Fibroblast of lung (primary cell): ENCODE results near the gene FBXL17. TPM values are rescaled to one million over a fixed set of nuclear protein-coding genes. Genes with fewer than 3 reads are reported as not detected.

ENCODE experiments used
- DNase-seq, 2 donors: peaks; one replicate each; pipeline versions ENCODE4 v3.0.0 to v3.0.0-alpha.2; 2010; ENCODE audit warnings: low read depth in 2 of 2
- H2AFZ ChIP-seq: 2 replicates; pipeline ENCODE4 v1.5.1; 2012; ENCODE audit warnings: low read length, control low read depth, inconsistent platforms
- H3K27ac ChIP-seq: 2 replicates; pipeline ENCODE4 v1.5.1; 2011; ENCODE audit warnings: low read length, control low read depth; ENCODE audit not compliant: insufficient read depth
- H3K27me3 ChIP-seq: 2 replicates; pipeline ENCODE4 v1.5.1; 2011; ENCODE audit warnings: mild to moderate bottlenecking, low read length; ENCODE audit not compliant: control insufficient read depth, insufficient read depth
- H3K36me3 ChIP-seq: 2 replicates; pipeline ENCODE4 v1.5.1; 2011; ENCODE audit warnings: low read length; ENCODE audit not compliant: control insufficient read depth, insufficient read depth
- H3K4me1 ChIP-seq: 2 replicates; pipeline ENCODE4 v1.5.1; 2011; ENCODE audit warnings: low read length; ENCODE audit not compliant: control insufficient read depth, insufficient read depth; ENCODE audit errors: extremely low read depth
- H3K4me2 ChIP-seq: 2 replicates; pipeline ENCODE4 v1.5.1; 2011; ENCODE audit warnings: low read length, control low read depth; ENCODE audit not compliant: insufficient read depth; ENCODE audit errors: extremely low read depth
- H3K4me3 ChIP-seq, 4 experiments: fragments of 200-600 bp in 1 of 4; sonication (generic) in 1 of 4; replicated peaks in 1 of 4; 2 replicates each; pipeline ENCODE4 v1.5.1; 2011 to 2016; ENCODE audit warnings: low read length in 4 of 4, low read depth in 3 of 4, mild to moderate bottlenecking in 3 of 4, control low read depth in 2 of 4, inconsistent platforms in 1 of 4, mixed read lengths in 1 of 4; ENCODE audit not compliant: insufficient read depth in 1 of 4; ENCODE audit errors: control extremely low read depth in 1 of 4
- H3K79me2 ChIP-seq: 2 replicates; pipeline ENCODE4 v1.5.1; 2012; ENCODE audit warnings: mild to moderate bottlenecking, low read length, inconsistent platforms; ENCODE audit not compliant: control insufficient read depth, insufficient read depth
- H3K9ac ChIP-seq: 2 replicates; pipeline ENCODE4 v1.5.1; 2011; ENCODE audit warnings: mild to moderate bottlenecking, low read length, control low read depth; ENCODE audit not compliant: insufficient read depth
- H3K9me3 ChIP-seq: 2 replicates; pipeline ENCODE4 v1.5.1; 2012; ENCODE audit warnings: low read depth, low read length; ENCODE audit not compliant: control insufficient read depth, insufficient read depth
- H4K20me1 ChIP-seq: 2 replicates; pipeline ENCODE4 v1.5.1; 2011; ENCODE audit warnings: low read length; ENCODE audit not compliant: control insufficient read depth, insufficient read depth; ENCODE audit errors: extremely low read depth
- CTCF ChIP-seq, 2 donors: IDR thresholded peaks in 1 of 2; conservative IDR thresholded peaks in 1 of 2; 1 replicate in 1 of 2; 2 replicates in 1 of 2; pipeline ENCODE4 v1.5.1; 2011 to 2012; ENCODE audit warnings: low read length in 2 of 2, control low read depth in 1 of 2, inconsistent platforms in 1 of 2, low read depth in 1 of 2, mild to moderate bottlenecking in 1 of 2
- EZH2 ChIP-seq: IDR thresholded peaks from 2 replicates; pipeline ENCODE4 v1.5.1; 2012; ENCODE audit warnings: low read length, control low read depth, mild to moderate bottlenecking; ENCODE audit errors: missing control alignments
- polyA plus RNA-seq, 2 donors: library from polyadenylated mRNA; depleted of rRNA in 1 of 2; stranded (reverse) in 1 of 2; unstranded in 1 of 2; fragments of >200 nt; gene quantifications; 2 replicates each; pipeline ENCODE4 v1.2.1, GENCODE V29; 2011 to 2012; ENCODE audit warnings: missing spikeins in 1 of 2
- total RNA-seq: library from RNA; depleted of rRNA; stranded (reverse); fragments of >200 nt; gene quantifications from 2 replicates; pipeline ENCODE4 v1.2.1, GENCODE V29; 2014

The FBXL17 gene
- total and polyA plus RNA-seq, 2 donors (not counting 1 experiment from before 2014, with no cell fraction given): 7.1 to 8.3 TPM

- Histone ChIP-seq H2AFZ (no peak overlapping the region), H3K27me3 (no peaks in the 10 kb centered on the region), H3K4me1 (no peaks in the 10 kb centered on the region), H3K9me3 (no peaks in the 10 kb centered on the region), H3K4me3 (no peak overlapping the region), H3K27ac (no peak overlapping the region), H3K36me3 (no peaks in the 10 kb centered on the region), H3K4me2 (no peak overlapping the region), H3K79me2 (no peaks in the 10 kb centered on the region), H3K9ac (no peak overlapping the region), H4K20me1 (no peaks in the 10 kb centered on the region)
- peak; percentile 38 to 72 for DNase-seq
- TF ChIP-seq CTCF (conservative IDR thresholded peaks at IDR 0.05 in 1 of 2, IDR thresholded peaks at IDR 0.05 in 1 of 2; ENCODE audit: low read depth in 1 of 2, low read length in 2 of 2) (no peak), EZH2 (no peak)
Measured at GRCh38 chr5:107809201-107810034, 572.5 kb downstream of the FBXL17 start.
